ENCODE data around the gene NGFR. TPM values are rescaled to one million over a fixed set of nuclear protein-coding genes. Genes with fewer than 3 reads are reported as not detected.

Gene NGFR
- total RNA-seq, 1 experiment from 2014 or later, result 11.3 TPM

GRCh38 chr17:49483599-49484509 is 11.2 kb upstream of the NGFR start:
- ChIA-PET CTCF (interaction anchor here (0.9 to 4.0 kb wide), 3 partner anchors 13 to 76 kb away, joined by 3 to 41 read pairs (median 29); no protein-coding TSS in a partner anchor), POLR2A (no interaction called here)
- peaks cover 69% of the 10 kb centered on the region for H3K4me1 Mint-ChIP-seq

More at GRCh38 chr17:49483599-49484509, 11.2 kb upstream of the NGFR start:
- ATAC-seq (no peak), DNase-seq (ENCODE audit: low spot score) (no peak)
- no peak overlapping the region for H3K4me3 Mint-ChIP-seq
- no peaks in the 10 kb centered on the region for H3K36me3 Mint-ChIP-seq
- peaks cover 9% of the 10 kb centered on the region; the same call in 1 of the 2 replicates for H3K27me3 Mint-ChIP-seq (ENCODE audit: low read depth)
- H3K27ac Mint-ChIP-seq, result no peak overlapping the region
- TF ChIP-seq ZNF425 (CRISPR knock-in tag; conservative IDR thresholded peaks at IDR 0.05) (no peak), ATF6 (CRISPR knock-in tag; IDR thresholded peaks at IDR 0.05) (no peak), USF1 (CRISPR knock-in tag; IDR thresholded peaks at IDR 0.05) (peak; percentile 35; the same call in 1 of the 2 replicates), USF2 (CRISPR knock-in tag; IDR thresholded peaks at IDR 0.05) (peak; percentile 55), PRRX2 (CRISPR knock-in tag; IDR thresholded peaks at IDR 0.05) (no peak), ZNF396 (CRISPR knock-in tag; IDR thresholded peaks at IDR 0.05; ENCODE audit: borderline replicate concordance) (no peak), STAT6 (CRISPR knock-in tag; conservative IDR thresholded peaks at IDR 0.05; ENCODE audit: low read depth) (no peak), ZNF281 (CRISPR knock-in tag; IDR thresholded peaks at IDR 0.05) (no peak), JUN (CRISPR knock-in tag; IDR thresholded peaks at IDR 0.05) (no peak)
- H3K9me3 Mint-ChIP-seq, result no peaks in the 10 kb centered on the region

All from WTC11 (cell line).